ENCODE measurements around the gene CDYL2.

- TF ChIP-seq CTCF (IDR thresholded peaks at IDR 0.05 in 4 of 5, conservative IDR thresholded peaks at IDR 0.05 in 1 of 5) (no peak), POLR2A (IDR thresholded peaks at IDR 0.05) (no peak)
Observed at GRCh38 chr16:80576343-80576912, 228.0 kb downstream of the CDYL2 start.
